ENCODE measurements around the gene C1QC. TPM values are rescaled to one million over a fixed set of nuclear protein-coding genes. Genes with fewer than 3 reads are reported as not detected.

The C1QC gene
- total RNA-seq, 1 donor from 2014 or later, result not detected

GRCh38 chr1:22687191-22687590 lies 43.8 kb downstream of the C1QC start:
- no peak for FAIRE-seq

GRCh38 chr1:22688466-22688865 lies 45.0 kb downstream of the C1QC start:
- peaks cover 4% of the 10 kb centered on the region for H3K27me3 ChIP-seq (ENCODE audit: control insufficient read depth, insufficient read depth, low read length)
- no peak for FAIRE-seq
- TF ChIP-seq, protein P1, sequence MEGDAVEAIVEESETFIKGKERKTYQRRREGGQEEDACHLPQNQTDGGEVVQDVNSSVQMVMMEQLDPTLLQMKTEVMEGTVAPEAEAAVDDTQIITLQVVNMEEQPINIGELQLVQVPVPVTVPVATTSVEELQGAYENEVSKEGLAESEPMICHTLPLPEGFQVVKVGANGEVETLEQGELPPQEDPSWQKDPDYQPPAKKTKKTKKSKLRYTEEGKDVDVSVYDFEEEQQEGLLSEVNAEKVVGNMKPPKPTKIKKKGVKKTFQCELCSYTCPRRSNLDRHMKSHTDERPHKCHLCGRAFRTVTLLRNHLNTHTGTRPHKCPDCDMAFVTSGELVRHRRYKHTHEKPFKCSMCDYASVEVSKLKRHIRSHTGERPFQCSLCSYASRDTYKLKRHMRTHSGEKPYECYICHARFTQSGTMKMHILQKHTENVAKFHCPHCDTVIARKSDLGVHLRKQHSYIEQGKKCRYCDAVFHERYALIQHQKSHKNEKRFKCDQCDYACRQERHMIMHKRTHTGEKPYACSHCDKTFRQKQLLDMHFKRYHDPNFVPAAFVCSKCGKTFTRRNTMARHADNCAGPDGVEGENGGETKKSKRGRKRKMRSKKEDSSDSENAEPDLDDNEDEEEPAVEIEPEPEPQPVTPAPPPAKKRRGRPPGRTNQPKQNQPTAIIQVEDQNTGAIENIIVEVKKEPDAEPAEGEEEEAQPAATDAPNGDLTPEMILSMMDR (IDR thresholded peaks at IDR 0.05; ENCODE audit: insufficient read depth, low read length, severe bottlenecking), result no peak
- no peaks in the 10 kb centered on the region for H3K36me3 ChIP-seq (ENCODE audit: control insufficient read depth, insufficient read depth, low read length)
- DNase-seq (ENCODE audit: low read depth), result no peak
- H3K4me3 ChIP-seq (ENCODE audit: low read depth, low read length), result no peak overlapping the region

More at GRCh38 chr1:22687191-22687590, 43.8 kb downstream of the C1QC start:
- peaks cover 6% of the 10 kb centered on the region for H3K27me3 ChIP-seq (ENCODE audit: control insufficient read depth, insufficient read depth, low read length)
- no peak for DNase-seq (ENCODE audit: low read depth)
- TF ChIP-seq, protein P1 (IDR thresholded peaks at IDR 0.05; ENCODE audit: insufficient read depth, low read length, severe bottlenecking), result no peak
- H3K36me3 ChIP-seq (ENCODE audit: control insufficient read depth, insufficient read depth, low read length), result no peaks in the 10 kb centered on the region
- H3K4me3 ChIP-seq (ENCODE audit: low read depth, low read length), result no peak overlapping the region

DNA sequence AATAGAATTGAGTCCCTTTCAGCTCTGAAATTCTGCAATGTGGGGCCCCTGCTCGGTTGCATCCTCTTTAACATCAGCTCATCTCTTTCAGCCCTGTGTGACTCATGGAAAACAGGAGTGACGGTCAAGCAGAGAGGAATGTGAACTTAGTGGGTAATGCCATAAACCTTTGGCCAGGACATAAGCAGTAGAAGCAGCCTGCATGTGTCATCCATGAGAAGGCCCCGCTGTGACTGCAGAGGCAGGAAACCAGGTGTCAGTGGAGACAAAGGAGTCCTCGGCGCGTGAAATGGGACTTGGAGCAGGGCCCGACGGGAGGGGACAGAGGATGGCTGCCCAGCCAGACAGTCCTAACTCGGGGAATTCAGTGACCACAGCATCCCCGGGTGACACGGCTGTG lies 46.1 kb downstream of the C1QC start:
- FAIRE-seq (peak; percentile 82), DNase-seq (ENCODE audit: low read depth) (peak; percentile 55)
- no peak overlapping the region for H3K4me3 ChIP-seq (ENCODE audit: low read depth, low read length)
- H3K27me3 ChIP-seq (ENCODE audit: control insufficient read depth, insufficient read depth, low read length), result peaks cover 2% of the 10 kb centered on the region
- TF ChIP-seq, protein P1 (IDR thresholded peaks at IDR 0.05; ENCODE audit: insufficient read depth, low read length, severe bottlenecking), result no peak
- no peaks in the 10 kb centered on the region for H3K36me3 ChIP-seq (ENCODE audit: control insufficient read depth, insufficient read depth, low read length)

- Histone ChIP-seq H3K4me3 (ENCODE audit: low read depth, low read length) (no peak overlapping the region), H3K36me3 (ENCODE audit: control insufficient read depth, insufficient read depth, low read length) (no peaks in the 10 kb centered on the region), H3K27me3 (ENCODE audit: control insufficient read depth, insufficient read depth, low read length) (peaks cover 2% of the 10 kb centered on the region)
- TF ChIP-seq, protein P1 (IDR thresholded peaks at IDR 0.05; ENCODE audit: insufficient read depth, low read length, severe bottlenecking), result no peak
- FAIRE-seq (no peak), DNase-seq (ENCODE audit: low read depth) (no peak)
These were observed 47.8 kb downstream of the C1QC start for GRCh38 chr1:22691031-22691753.

- Histone ChIP-seq H3K36me3 (ENCODE audit: control insufficient read depth, insufficient read depth, low read length) (no peaks in the 10 kb centered on the region), H3K27me3 (ENCODE audit: control insufficient read depth, insufficient read depth, low read length) (no peaks in the 10 kb centered on the region), H3K4me3 (ENCODE audit: low read depth, low read length) (no peak overlapping the region)
- FAIRE-seq (no peak), DNase-seq (ENCODE audit: low read depth) (no peak)
- TF ChIP-seq, protein P1 (IDR thresholded peaks at IDR 0.05; ENCODE audit: insufficient read depth, low read length, severe bottlenecking), result no peak
These were observed 50.7 kb downstream of the C1QC start for GRCh38 chr1:22694172-22694571.

GRCh38 chr1:22696610-22697009 lies 53.2 kb downstream of the C1QC start:
- Histone ChIP-seq H3K4me3 (ENCODE audit: low read depth, low read length) (no peak overlapping the region), H3K36me3 (ENCODE audit: control insufficient read depth, insufficient read depth, low read length) (no peaks in the 10 kb centered on the region), H3K27me3 (ENCODE audit: control insufficient read depth, insufficient read depth, low read length) (no peaks in the 10 kb centered on the region)
- TF ChIP-seq, protein P1 (IDR thresholded peaks at IDR 0.05; ENCODE audit: insufficient read depth, low read length, severe bottlenecking), result no peak
- DNase-seq (ENCODE audit: low read depth), result no peak
- no peak for FAIRE-seq
